Amygdala (tissue), 56 donors: ENCODE data around the gene MSANTD3.

Experiments used
- DNase-seq, 56 donors: peaks; one replicate each; lab custom pipeline; 2025; lab: John Stamatoyannopoulos, UW

Gene MSANTD3

GRCh38 chr9:100499866-100500265 lies 72.9 kb downstream of the MSANTD3 start:
- no peak for DNase-seq
